Caco-2 (cell line): Measurements from ENCODE around the gene PFDN5. TPM values are rescaled to one million over a fixed set of nuclear protein-coding genes. Genes with fewer than 3 reads are reported as not detected.

ENCODE experiments used
- BruUV-seq: library from RNA; stranded (reverse); fragments of 400-500 nt; replicated peaks from 2 replicates; lab custom pipeline; 2021; lab: Mats Ljungman, UMichigan
- CTCF ChIA-PET: fragments of 300-600 bp; sonication (Branson Sonifier 250); formaldehyde crosslinking; loops from one replicate; lab custom pipeline; 2022; ENCODE audit warnings: antibody characterized with exemption; lab: Charles Lee
- POLR2A ChIA-PET: fragments of 300-600 bp; sonication (Branson Sonifier 250); formaldehyde crosslinking; loops from one replicate; lab custom pipeline; 2022; ENCODE audit warnings: antibody characterized with exemption; lab: Charles Lee
- DNase-seq, 2 experiments: peaks; one replicate each; pipeline versions ENCODE4 v3.0.0 to v3.0.0-alpha.2; 2020 to 2022
- H3K27me3 ChIP-seq: replicated peaks from 2 replicates; pipeline ENCODE4 v1.6.0; 2011; ENCODE audit warnings: low read length; ENCODE audit not compliant: control insufficient read depth, insufficient read depth
- H3K36me3 ChIP-seq: 2 replicates; pipeline ENCODE4 v1.5.1; 2011; ENCODE audit warnings: low read length; ENCODE audit not compliant: control insufficient read depth, insufficient read depth
- H3K4me1 ChIP-seq: fragments of 250-450 bp; sonication (Bioruptor Pico); 2 replicates; pipeline ENCODE4 v1.5.1; 2020; ENCODE audit warnings: mild to moderate bottlenecking
- H3K4me3 ChIP-seq: 2 replicates; pipeline ENCODE4 v1.5.1; 2011; ENCODE audit warnings: low read depth, mild to moderate bottlenecking, control low read depth, low read length
- H3K9me3 ChIP-seq: fragments of 250-450 bp; sonication (Bioruptor Pico); 2 replicates; pipeline ENCODE4 v1.5.1; 2020; ENCODE audit warnings: mild to moderate bottlenecking, moderate library complexity
- H3K27ac Mint-ChIP-seq: one replicate; pipeline ENCODE4 v1.8.0; 2022; ENCODE audit warnings: mixed read lengths; ENCODE audit not compliant: unreplicated experiment
- H3K27me3 Mint-ChIP-seq: one replicate; pipeline ENCODE4 v1.8.0; 2022; ENCODE audit warnings: mixed read lengths; ENCODE audit not compliant: insufficient read depth, unreplicated experiment
- H3K36me3 Mint-ChIP-seq: one replicate; pipeline ENCODE4 v1.8.0; 2022; ENCODE audit warnings: mild to moderate bottlenecking, mixed read lengths; ENCODE audit not compliant: insufficient read depth, unreplicated experiment
- H3K4me1 Mint-ChIP-seq: one replicate; pipeline ENCODE4 v1.8.0; 2022; ENCODE audit warnings: low read depth, mixed read lengths; ENCODE audit not compliant: unreplicated experiment
- H3K4me3 Mint-ChIP-seq: one replicate; pipeline ENCODE4 v1.8.0; 2022; ENCODE audit warnings: mild to moderate bottlenecking, moderate library complexity, mixed read lengths; ENCODE audit not compliant: unreplicated experiment
- H3K9me3 Mint-ChIP-seq: one replicate; pipeline ENCODE4 v1.8.0; 2022; ENCODE audit warnings: mixed read lengths; ENCODE audit not compliant: unreplicated experiment
- CTCF ChIP-seq, 2 experiments: fragments of 200-600 bp in 1 of 2; IDR thresholded peaks; 1 replicate in 1 of 2; 2 replicates in 1 of 2; pipeline versions ENCODE4 v1.5.1 to v1.8.0; 2011 to 2022; ENCODE audit warnings: antibody characterized with exemption in 1 of 2, control low read depth in 1 of 2, inconsistent platforms in 1 of 2, low read depth in 1 of 2, low read length in 1 of 2, mild to moderate bottlenecking in 1 of 2, moderate library complexity in 1 of 2; ENCODE audit not compliant: insufficient read depth in 1 of 2, severe bottlenecking in 1 of 2, unreplicated experiment in 1 of 2
- intact Hi-C: fragments of 100-400 bp; cut with micrococcal nuclease; formaldehyde crosslinking; loops from one replicate; pipeline ENCODE4 v1.10.0; 2022; ENCODE audit not compliant: unreplicated experiment
- total RNA-seq: library from RNA; stranded (reverse); gene quantifications from 2 replicates; pipeline ENCODE4 v1.2.3, GENCODE V29; 2022

Gene PFDN5
- total RNA-seq, 1 experiment from 2014 or later = 251 TPM

- H3K27me3 Mint-ChIP-seq = no peaks in the 10 kb centered on the region
- DNase-seq = no peak
- TSS peak; percentile 81 for BruUV-seq
- H3K27ac Mint-ChIP-seq = peak overlapping the region; percentile 92
- H3K9me3 Mint-ChIP-seq = no peaks in the 10 kb centered on the region
- no peak for TF ChIP-seq CTCF (IDR thresholded peaks at IDR 0.05; ENCODE audit: insufficient read depth in 1 of 2, low read depth in 1 of 2, low read length in 1 of 2, severe bottlenecking in 1 of 2, unreplicated experiment in 1 of 2)
- POLR2A ChIA-PET = interaction anchor here (0.6 to 1.4 kb wide), 4 partner anchors 9 to 88 kb away, joined by 3 to 6 read pairs (median 4); partner anchors contain the start of genes CSAD and ZNF740
- no peaks in the 10 kb centered on the region for H3K9me3 ChIP-seq
- intact Hi-C loops = loop anchor here (1.0 kb wide), 1 partner anchor 56 kb away; no protein-coding TSS in a partner anchor
- no peaks in the 10 kb centered on the region for H3K4me1 ChIP-seq
- peak overlapping the region; percentile 99 for H3K4me3 Mint-ChIP-seq
- CTCF ChIA-PET = interaction anchor here (1.3 to 3.0 kb wide), 5 partner anchors 52 to 84 kb away, joined by 3 to 13 read pairs (median 8); partner anchors contain the start of gene AAAS
- H3K4me1 Mint-ChIP-seq = peaks cover 9% of the 10 kb centered on the region
- no peaks in the 10 kb centered on the region for H3K27me3 ChIP-seq
- no peaks in the 10 kb centered on the region for H3K36me3 ChIP-seq
- peaks cover 18% of the 10 kb centered on the region for H3K36me3 Mint-ChIP-seq
- H3K4me3 ChIP-seq = peak overlapping the region; percentile 75
Observed at GRCh38 chr12:53268630-53269562, 26.4 kb upstream of the PFDN5 start.

- peak in 1 of 2 experiments; percentile 29 for DNase-seq
- no peaks in the 10 kb centered on the region for H3K27me3 ChIP-seq
- H3K36me3 ChIP-seq = no peaks in the 10 kb centered on the region; the same call in 1 of the 2 replicates
- no peak overlapping the region for H3K4me3 ChIP-seq
- H3K27me3 Mint-ChIP-seq = no peaks in the 10 kb centered on the region
- peaks cover 23% of the 10 kb centered on the region for H3K36me3 Mint-ChIP-seq
- H3K9me3 Mint-ChIP-seq = no peaks in the 10 kb centered on the region
- H3K4me3 Mint-ChIP-seq = no peak overlapping the region
- H3K27ac Mint-ChIP-seq = no peak overlapping the region
- no peaks in the 10 kb centered on the region for H3K4me1 ChIP-seq
- intact Hi-C loops = no loop called here
- POLR2A ChIA-PET = no interaction called here
- TF ChIP-seq CTCF (IDR thresholded peaks at IDR 0.05; ENCODE audit: insufficient read depth in 1 of 2, low read depth in 1 of 2, low read length in 1 of 2, severe bottlenecking in 1 of 2, unreplicated experiment in 1 of 2) = no peak
- CTCF ChIA-PET = no interaction called here
- no peaks in the 10 kb centered on the region for H3K4me1 Mint-ChIP-seq
- BruUV-seq = no TSS peak
- H3K9me3 ChIP-seq = no peaks in the 10 kb centered on the region
Observed at GRCh38 chr12:53274445-53274844, 20.9 kb upstream of the PFDN5 start.

- Mint-ChIP-seq H3K36me3 (peaks cover 21% of the 10 kb centered on the region), H3K4me3 (no peak overlapping the region), H3K27me3 (no peaks in the 10 kb centered on the region), H3K9me3 (no peaks in the 10 kb centered on the region), H3K27ac (no peak overlapping the region), H3K4me1 (no peaks in the 10 kb centered on the region)
- Histone ChIP-seq H3K36me3 (no peaks in the 10 kb centered on the region; the same call in 1 of the 2 replicates), H3K9me3 (no peaks in the 10 kb centered on the region), H3K27me3 (no peaks in the 10 kb centered on the region), H3K4me3 (no peak overlapping the region), H3K4me1 (no peaks in the 10 kb centered on the region)
- no peak for DNase-seq
- no TSS peak for BruUV-seq
- no peak for TF ChIP-seq CTCF (IDR thresholded peaks at IDR 0.05; ENCODE audit: insufficient read depth in 1 of 2, low read depth in 1 of 2, low read length in 1 of 2, severe bottlenecking in 1 of 2, unreplicated experiment in 1 of 2)
- POLR2A ChIA-PET = no interaction called here
- CTCF ChIA-PET = no interaction called here
- intact Hi-C loops = no loop called here
Observed at GRCh38 chr12:53276511-53276910, 18.8 kb upstream of the PFDN5 start.
